Measurements from ENCODE around the gene ADAMTSL5.

The ADAMTSL5 gene

GRCh38 chr19:1489463-1490310 lies 23.1 kb downstream of the ADAMTSL5 start:
- no peak for TF ChIP-seq CTCF (IDR thresholded peaks at IDR 0.05; ENCODE audit: low read depth, low read length, missing control alignments)
- DNase-seq (ENCODE audit: low read depth) = no peak
- in situ Hi-C loops (cut with HindIII; ENCODE audit: low sequenced_read_pairs) = no loop called here
- peak overlapping the region; percentile 49 for H3K4me3 ChIP-seq (ENCODE audit: low read depth, low read length)

- no peak overlapping the region for H3K4me3 ChIP-seq (ENCODE audit: low read depth, low read length)
- DNase-seq (ENCODE audit: low read depth) = no peak
- TF ChIP-seq CTCF (IDR thresholded peaks at IDR 0.05; ENCODE audit: low read depth, low read length, missing control alignments) = no peak
- in situ Hi-C loops (cut with HindIII; ENCODE audit: low sequenced_read_pairs) = no loop called here
Measured at GRCh38 chr19:1488282-1488601, 24.6 kb downstream of the ADAMTSL5 start.

- in situ Hi-C loops (cut with HindIII; ENCODE audit: low sequenced_read_pairs) = no loop called here
- no peak overlapping the region for H3K4me3 ChIP-seq (ENCODE audit: low read depth, low read length)
- no peak for TF ChIP-seq CTCF (IDR thresholded peaks at IDR 0.05; ENCODE audit: low read depth, low read length, missing control alignments)
- no peak for DNase-seq (ENCODE audit: low read depth)
Measured at GRCh38 chr19:1487576-1488281, 25.1 kb downstream of the ADAMTSL5 start.

- no peak overlapping the region for H3K4me3 ChIP-seq (ENCODE audit: low read depth, low read length)
- in situ Hi-C loops (cut with HindIII; ENCODE audit: low sequenced_read_pairs) = no loop called here
Measured at GRCh38 chr19:1486720-1487575, 25.9 kb downstream of the ADAMTSL5 start.

GRCh38 chr19:1483979-1484428 lies 28.8 kb downstream of the ADAMTSL5 start:
- no peak for DNase-seq (ENCODE audit: low read depth)
- H3K4me3 ChIP-seq (ENCODE audit: low read depth, low read length) = no peak overlapping the region
- no peak for TF ChIP-seq CTCF (IDR thresholded peaks at IDR 0.05; ENCODE audit: low read depth, low read length, missing control alignments)
- in situ Hi-C loops (cut with HindIII; ENCODE audit: low sequenced_read_pairs) = no loop called here

More at GRCh38 chr19:1486720-1487575, 25.9 kb downstream of the ADAMTSL5 start:
- TF ChIP-seq CTCF (IDR thresholded peaks at IDR 0.05; ENCODE audit: low read depth, low read length, missing control alignments) = no peak
- DNase-seq (ENCODE audit: low read depth) = no peak
